PC-3 (cell line): ENCODE data around the gene PAEP. TPM values are rescaled to one million over a fixed set of nuclear protein-coding genes. Genes with fewer than 3 reads are reported as not detected.

Experiments used
- ATAC-seq: fragments of 200-7000 bp; cut with Tn5 transposase; 2 replicates; pipeline ENCODE4 v1.9.1; 2020; ENCODE audit warnings: mild to moderate bottlenecking, moderate library complexity
- BruUV-seq: library from RNA; stranded (reverse); fragments of 400-500 nt; replicated peaks from 2 replicates; lab custom pipeline; 2021; lab: Mats Ljungman, UMichigan
- CTCF ChIA-PET: fragments of 300-600 bp; sonication (Branson Sonifier 250); formaldehyde crosslinking; loops from one replicate; lab custom pipeline; 2022; ENCODE audit warnings: antibody characterized with exemption; lab: Charles Lee
- POLR2A ChIA-PET: fragments of 300-600 bp; sonication (Branson Sonifier 250); formaldehyde crosslinking; loops from one replicate; lab custom pipeline; 2022; ENCODE audit warnings: antibody characterized with exemption; ENCODE audit not compliant: unreplicated experiment; lab: Charles Lee
- DNase-seq: peaks from one replicate; pipeline ENCODE4 v3.0.0-alpha.2; 2015
- H2AFZ ChIP-seq: fragments of 300-600 bp; sonication (generic); 2 replicates; pipeline ENCODE4 v1.6.0; 2016; ENCODE audit warnings: antibody characterized with exemption, low read length
- H3F3A ChIP-seq: fragments of 300-600 bp; sonication (generic); one replicate; pipeline ENCODE4 v1.6.0; 2017; ENCODE audit warnings: antibody characterized with exemption, low read length, control low read depth, mild to moderate bottlenecking; ENCODE audit not compliant: unreplicated experiment
- H3K27ac ChIP-seq: fragments of 300-600 bp; sonication (generic); 2 replicates; pipeline ENCODE4 v1.5.1; 2016; ENCODE audit warnings: mild to moderate bottlenecking, low read length
- H3K27me3 ChIP-seq: fragments of 300-600 bp; sonication (generic); 2 replicates; pipeline ENCODE4 v1.6.1; 2016; ENCODE audit warnings: low read length, mixed read lengths
- H3K36me3 ChIP-seq: fragments of 300-600 bp; sonication (generic); 2 replicates; pipeline ENCODE4 v1.6.1; 2016; ENCODE audit warnings: low read depth, mixed run types, low read length, mixed read lengths
- H3K4me1 ChIP-seq: fragments of 300-600 bp; sonication (generic); 2 replicates; pipeline ENCODE4 v1.5.1; 2016; ENCODE audit warnings: low read length; ENCODE audit not compliant: insufficient read depth
- H3K4me2 ChIP-seq: fragments of 300-600 bp; sonication (generic); 2 replicates; pipeline ENCODE4 v1.6.0; 2016; ENCODE audit warnings: low read length
- H3K4me3 ChIP-seq: fragments of 300-600 bp; sonication (generic); 2 replicates; pipeline ENCODE4 v1.5.1; 2016; ENCODE audit warnings: mild to moderate bottlenecking, low read length, mixed read lengths
- H3K79me2 ChIP-seq: fragments of 300-600 bp; sonication (generic); 2 replicates; pipeline ENCODE4 v1.6.1; 2017; ENCODE audit warnings: low read length, mixed read lengths
- H3K9ac ChIP-seq: fragments of 300-600 bp; sonication (generic); 2 replicates; pipeline ENCODE4 v1.6.0; 2016; ENCODE audit warnings: mild to moderate bottlenecking, low read length
- H3K9me2 ChIP-seq: fragments of 300-600 bp; sonication (generic); replicated peaks from 2 replicates; pipeline ENCODE4 v1.6.1; 2016; ENCODE audit warnings: mixed run types, low read length, mixed read lengths
- H3K9me3 ChIP-seq: fragments of 300-600 bp; sonication (generic); 2 replicates; pipeline ENCODE4 v1.6.1; 2016; ENCODE audit warnings: low read length, mixed read lengths
- H4K20me1 ChIP-seq: fragments of 300-600 bp; sonication (generic); 2 replicates; pipeline ENCODE4 v1.6.1; 2016; ENCODE audit warnings: low read length, mixed read lengths
- CTCF ChIP-seq: fragments of 300-600 bp; sonication (generic); conservative IDR thresholded peaks from 2 replicates; pipeline ENCODE4 v1.5.1; 2017; ENCODE audit warnings: antibody characterized with exemption, low read depth, mild to moderate bottlenecking, low read length
- EZH2 ChIP-seq: fragments of 300-600 bp; sonication (generic); IDR thresholded peaks from one replicate; pipeline ENCODE4 v1.6.1; 2017; ENCODE audit warnings: antibody characterized with exemption, mild to moderate bottlenecking, low read length; ENCODE audit not compliant: unreplicated experiment
- EZH2phosphoT487 ChIP-seq: fragments of 300-600 bp; sonication (generic); IDR thresholded peaks from 2 replicates; pipeline ENCODE4 v1.6.1; 2018; ENCODE audit warnings: mild to moderate bottlenecking, antibody characterized with exemption, low read length, borderline replicate concordance
- intact Hi-C: fragments of 100-400 bp; cut with micrococcal nuclease; formaldehyde crosslinking; loops from 2 replicates; pipeline ENCODE4 v1.9.0; 2023
- total RNA-seq: library from RNA; depleted of rRNA; stranded (reverse); fragments of >200 nt; gene quantifications from 2 replicates; pipeline ENCODE4 v1.2.3, GENCODE V29; 2014

PAEP gene
- total RNA-seq, 1 experiment from 2014 or later: not detected

GRCh38 chr9:135563039-135563476, 1.5 kb downstream of the PAEP start:
- Histone ChIP-seq H4K20me1 (no peaks in the 10 kb centered on the region), H3K4me1 (peaks cover 7% of the 10 kb centered on the region; the same call in 1 of the 2 replicates), H3K79me2 (no peaks in the 10 kb centered on the region), H2AFZ (no peak overlapping the region), H3K4me2 (no peak overlapping the region), H3K27ac (no peak overlapping the region), H3K9me2 (no peaks in the 10 kb centered on the region), H3K27me3 (peaks cover 2% of the 10 kb centered on the region; the same call in 1 of the 2 replicates), H3K9ac (no peak overlapping the region), H3K36me3 (no peaks in the 10 kb centered on the region), H3K4me3 (no peak overlapping the region), H3K9me3 (no peaks in the 10 kb centered on the region), H3F3A (no peaks in the 10 kb centered on the region)
- DNase-seq: no peak
- no peak for ATAC-seq
- intact Hi-C loops: no loop called here
- CTCF ChIA-PET: no interaction called here
- TF ChIP-seq EZH2phosphoT487: no peak
- no peak for TF ChIP-seq CTCF
- no peak for TF ChIP-seq EZH2
- BruUV-seq: no TSS peak
- POLR2A ChIA-PET: no interaction called here

GRCh38 chr9:135563858-135564257, 2.3 kb downstream of the PAEP start:
- CTCF ChIA-PET: no interaction called here
- BruUV-seq: no TSS peak
- ATAC-seq (no peak), DNase-seq (no peak)
- POLR2A ChIA-PET: no interaction called here
- Histone ChIP-seq H2AFZ (no peak overlapping the region), H3K4me3 (no peak overlapping the region), H3K36me3 (no peaks in the 10 kb centered on the region), H3K27me3 (peaks cover 6% of the 10 kb centered on the region; the same call in 1 of the 2 replicates), H3K27ac (no peak overlapping the region), H4K20me1 (no peaks in the 10 kb centered on the region), H3K79me2 (no peaks in the 10 kb centered on the region), H3K9ac (no peak overlapping the region), H3K4me2 (no peak overlapping the region), H3K9me2 (no peaks in the 10 kb centered on the region), H3K9me3 (no peaks in the 10 kb centered on the region), H3F3A (no peaks in the 10 kb centered on the region), H3K4me1 (peaks cover 7% of the 10 kb centered on the region; the same call in 1 of the 2 replicates)
- TF ChIP-seq CTCF (no peak), EZH2phosphoT487 (no peak), EZH2 (no peak)
- intact Hi-C loops: no loop called here

DNA sequence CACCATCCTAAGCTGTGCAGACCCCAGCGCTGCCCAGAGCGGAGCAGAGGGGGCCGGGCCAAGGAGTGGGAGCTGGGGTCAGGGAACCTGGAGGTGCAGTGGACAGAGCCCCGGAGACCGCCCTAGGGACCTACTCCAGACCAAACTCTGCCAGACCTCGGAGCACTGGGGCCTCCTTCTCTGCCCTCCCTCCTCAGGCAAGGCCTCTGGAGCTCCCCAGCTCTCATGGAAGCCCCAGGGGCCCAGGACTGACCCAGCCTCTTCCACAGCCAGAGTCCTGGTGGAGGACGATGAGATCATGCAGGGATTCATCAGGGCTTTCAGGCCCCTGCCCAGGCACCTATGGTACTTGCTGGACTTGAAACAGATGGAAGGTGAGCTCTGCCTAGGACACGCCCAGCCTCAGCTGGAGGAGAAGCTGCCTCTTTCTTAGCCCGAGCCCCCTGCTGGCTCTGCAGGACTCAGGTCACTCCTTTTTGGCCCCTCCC, 3.6 kb downstream of the PAEP start:
- no peaks in the 10 kb centered on the region; the same call in 1 of the 2 replicates for H3K4me1 ChIP-seq
- ATAC-seq (no peak), DNase-seq (no peak)
- BruUV-seq: no TSS peak
- no peaks in the 10 kb centered on the region for H4K20me1 ChIP-seq
- no peak overlapping the region for H3K27ac ChIP-seq
- H3F3A ChIP-seq: no peaks in the 10 kb centered on the region
- H3K79me2 ChIP-seq: no peaks in the 10 kb centered on the region
- H3K9ac ChIP-seq: no peak overlapping the region
- H3K9me3 ChIP-seq: no peaks in the 10 kb centered on the region
- TF ChIP-seq CTCF (no peak; the same call in 1 of the 2 replicates), EZH2 (no peak), EZH2phosphoT487 (no peak)
- CTCF ChIA-PET: no interaction called here
- peaks cover 15% of the 10 kb centered on the region; the same call in 1 of the 2 replicates for H3K27me3 ChIP-seq
- H3K4me2 ChIP-seq: no peak overlapping the region
- POLR2A ChIA-PET: no interaction called here
- no peak overlapping the region for H2AFZ ChIP-seq
- no peaks in the 10 kb centered on the region for H3K9me2 ChIP-seq
- H3K36me3 ChIP-seq: no peaks in the 10 kb centered on the region; the same call in 1 of the 2 replicates
- intact Hi-C loops: no loop called here
- no peak overlapping the region for H3K4me3 ChIP-seq
